Measurements from ENCODE around the gene NAA30.

The NAA30 gene

GRCh38 chr14:57420986-57421385, 30.6 kb downstream of the NAA30 start:
- TF ChIP-seq CTCF (IDR thresholded peaks at IDR 0.05; ENCODE audit: low read depth, low read length, missing control alignments), result no peak
- H3K4me3 ChIP-seq (replicated peaks; ENCODE audit: low read depth, low read length), result no peak overlapping the region
- no peak for DNase-seq (ENCODE audit: extremely low read depth, low read depth)

- no peak overlapping the region for H3K4me3 ChIP-seq (replicated peaks; ENCODE audit: low read depth, low read length)
- DNase-seq (ENCODE audit: extremely low read depth, low read depth), result no peak
- TF ChIP-seq CTCF (IDR thresholded peaks at IDR 0.05; ENCODE audit: low read depth, low read length, missing control alignments), result no peak
Measured at GRCh38 chr14:57435923-57436322, 45.5 kb downstream of the NAA30 start.

GRCh38 chr14:57461777-57462320, 71.5 kb downstream of the NAA30 start:
- no peak for DNase-seq (ENCODE audit: extremely low read depth, low read depth)
- H3K4me3 ChIP-seq (replicated peaks; ENCODE audit: low read depth, low read length), result no peak overlapping the region
- TF ChIP-seq CTCF (IDR thresholded peaks at IDR 0.05; ENCODE audit: low read depth, low read length, missing control alignments), result no peak

GRCh38 chr14:57462551-57462950, 72.2 kb downstream of the NAA30 start:
- TF ChIP-seq CTCF (IDR thresholded peaks at IDR 0.05; ENCODE audit: low read depth, low read length, missing control alignments), result no peak
- H3K4me3 ChIP-seq (replicated peaks; ENCODE audit: low read depth, low read length), result no peak overlapping the region
- DNase-seq (ENCODE audit: extremely low read depth, low read depth), result no peak

GRCh38 chr14:57464008-57464730, 73.8 kb downstream of the NAA30 start:
- DNase-seq (ENCODE audit: extremely low read depth, low read depth), result no peak
- no peak for TF ChIP-seq CTCF (IDR thresholded peaks at IDR 0.05; ENCODE audit: low read depth, low read length, missing control alignments)
- no peak overlapping the region for H3K4me3 ChIP-seq (replicated peaks; ENCODE audit: low read depth, low read length)
